Brain microvascular endothelial cell (primary cell): ENCODE data around the gene NKX1-2.

Experiments used
- DNase-seq: peaks from one replicate; pipeline ENCODE4 v3.0.0-alpha.2; 2020
- H3K27ac ChIP-seq: fragments of 250-450 bp; sonication (Bioruptor Pico); 2 replicates; pipeline ENCODE4 v1.5.1; 2020; ENCODE audit warnings: mild to moderate bottlenecking, moderate library complexity
- H3K27me3 ChIP-seq: fragments of 250-450 bp; sonication (Bioruptor Pico); replicated peaks from 2 replicates; pipeline ENCODE4 v1.5.1; 2020; ENCODE audit warnings: mild to moderate bottlenecking
- H3K36me3 ChIP-seq: fragments of 250-450 bp; sonication (Bioruptor Pico); replicated peaks from 2 replicates; pipeline ENCODE4 v1.5.1; 2020; ENCODE audit warnings: mild to moderate bottlenecking
- H3K4me3 ChIP-seq: 2 replicates; pipeline ENCODE4 v1.5.1; 2011; ENCODE audit warnings: low read depth, mild to moderate bottlenecking, control low read depth, low read length, moderate library complexity
- in situ Hi-C: cut with HindIII; loops from 2 replicates; pipeline ENCODE4 v1.10.0; 2017; ENCODE audit warnings: low sequenced_read_pairs, low pct_ligation_motif_present
- TF ChIP-seq, protein P1 (sequence below): IDR thresholded peaks from 2 replicates; pipeline ENCODE4 v1.5.1; 2011; ENCODE audit warnings: low read depth, mild to moderate bottlenecking, moderate library complexity, low read length, control low read depth, inconsistent platforms; ENCODE audit errors: missing control alignments

NKX1-2 gene

DNA sequence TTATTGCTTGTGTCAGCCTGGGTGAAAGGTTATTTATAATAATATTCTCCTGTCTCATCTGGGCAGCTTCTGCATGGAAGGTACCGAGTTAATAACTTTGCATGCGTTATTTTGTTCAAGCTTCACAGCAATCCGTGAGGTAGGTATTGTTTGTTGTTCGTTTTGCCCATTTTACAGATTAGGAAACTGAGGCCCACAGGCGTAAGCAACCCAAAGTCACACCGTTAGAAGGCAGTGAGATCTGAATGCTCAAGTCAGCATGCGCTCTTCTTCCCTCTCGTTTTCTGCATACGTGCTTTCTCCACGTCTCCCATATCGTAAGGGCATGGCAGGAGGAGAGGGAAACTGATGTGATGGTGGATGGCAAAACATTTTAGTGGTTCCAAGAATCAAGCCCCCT, 45.9 kb upstream of the NKX1-2 start:
- TF ChIP-seq, protein P1, sequence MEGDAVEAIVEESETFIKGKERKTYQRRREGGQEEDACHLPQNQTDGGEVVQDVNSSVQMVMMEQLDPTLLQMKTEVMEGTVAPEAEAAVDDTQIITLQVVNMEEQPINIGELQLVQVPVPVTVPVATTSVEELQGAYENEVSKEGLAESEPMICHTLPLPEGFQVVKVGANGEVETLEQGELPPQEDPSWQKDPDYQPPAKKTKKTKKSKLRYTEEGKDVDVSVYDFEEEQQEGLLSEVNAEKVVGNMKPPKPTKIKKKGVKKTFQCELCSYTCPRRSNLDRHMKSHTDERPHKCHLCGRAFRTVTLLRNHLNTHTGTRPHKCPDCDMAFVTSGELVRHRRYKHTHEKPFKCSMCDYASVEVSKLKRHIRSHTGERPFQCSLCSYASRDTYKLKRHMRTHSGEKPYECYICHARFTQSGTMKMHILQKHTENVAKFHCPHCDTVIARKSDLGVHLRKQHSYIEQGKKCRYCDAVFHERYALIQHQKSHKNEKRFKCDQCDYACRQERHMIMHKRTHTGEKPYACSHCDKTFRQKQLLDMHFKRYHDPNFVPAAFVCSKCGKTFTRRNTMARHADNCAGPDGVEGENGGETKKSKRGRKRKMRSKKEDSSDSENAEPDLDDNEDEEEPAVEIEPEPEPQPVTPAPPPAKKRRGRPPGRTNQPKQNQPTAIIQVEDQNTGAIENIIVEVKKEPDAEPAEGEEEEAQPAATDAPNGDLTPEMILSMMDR, result no peak
- no peaks in the 10 kb centered on the region for H3K36me3 ChIP-seq
- DNase-seq, result no peak
- H3K27me3 ChIP-seq, result no peaks in the 10 kb centered on the region
- H3K27ac ChIP-seq, result no peak overlapping the region
- in situ Hi-C loops, result no loop called here
- H3K4me3 ChIP-seq, result no peak overlapping the region

DNA sequence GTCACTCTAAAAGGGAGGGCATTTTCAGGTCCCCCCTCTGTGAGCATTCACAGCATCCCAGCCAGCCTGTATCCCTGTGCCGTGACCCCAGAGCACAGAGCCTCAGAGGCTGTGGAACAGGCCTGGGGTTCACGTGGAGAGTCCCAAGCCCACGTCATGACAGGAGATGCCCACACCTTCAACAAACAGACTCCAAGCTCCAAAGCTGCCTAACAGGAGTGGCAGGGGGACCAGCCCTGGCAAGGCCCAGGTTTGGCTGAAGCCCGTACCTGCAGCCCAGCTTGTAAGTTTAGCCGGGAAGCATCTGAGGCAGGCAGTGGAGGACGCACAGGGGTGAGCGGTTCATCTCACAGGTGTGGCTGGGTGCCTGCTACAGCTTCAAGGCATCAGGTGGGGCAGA, 45.3 kb upstream of the NKX1-2 start:
- DNase-seq, result no peak
- H3K27me3 ChIP-seq, result no peaks in the 10 kb centered on the region
- H3K4me3 ChIP-seq, result no peak overlapping the region
- in situ Hi-C loops, result no loop called here
- TF ChIP-seq, protein P1, result no peak
- H3K27ac ChIP-seq, result no peak overlapping the region
- no peaks in the 10 kb centered on the region for H3K36me3 ChIP-seq

DNA sequence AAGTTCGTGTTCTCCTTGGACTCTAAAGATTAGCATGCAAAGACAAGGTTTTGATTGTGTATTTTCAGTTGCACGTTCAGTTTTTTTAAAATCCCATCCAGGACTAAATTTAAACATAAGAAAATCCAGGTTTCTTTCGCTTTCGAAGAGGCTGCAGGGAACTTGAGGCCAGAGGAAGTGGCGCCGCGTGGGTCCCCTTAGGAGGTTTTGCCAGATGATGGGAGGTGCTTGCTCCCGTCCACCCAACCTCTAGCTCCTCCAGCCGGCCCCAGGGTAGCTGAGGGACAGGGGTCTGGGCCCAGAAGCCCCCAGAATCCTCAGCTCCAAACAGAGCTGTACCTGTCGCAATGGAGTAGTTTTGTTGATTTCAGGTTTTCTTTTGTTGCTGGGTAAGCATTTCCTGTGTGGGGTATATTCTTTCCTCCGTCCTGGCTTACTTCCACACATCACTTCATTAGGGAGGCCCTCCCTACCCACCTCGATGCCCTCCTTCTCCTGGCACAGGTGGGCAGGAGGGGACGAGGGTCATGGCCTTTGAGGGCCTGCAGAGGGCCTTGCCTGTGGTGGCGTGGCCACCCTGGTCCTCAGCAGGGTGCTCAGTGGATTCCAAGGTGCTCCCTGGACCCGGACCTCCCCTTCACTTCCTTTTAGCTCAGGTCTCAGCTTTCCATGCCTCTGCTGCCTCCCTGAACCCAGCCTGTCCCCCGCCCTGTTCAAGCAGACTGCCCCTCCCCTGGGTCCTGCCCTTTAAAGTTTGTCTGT, 44.4 kb upstream of the NKX1-2 start:
- Histone ChIP-seq H3K4me3 (no peak overlapping the region), H3K36me3 (no peaks in the 10 kb centered on the region), H3K27ac (no peak overlapping the region), H3K27me3 (no peaks in the 10 kb centered on the region)
- TF ChIP-seq, protein P1, result no peak
- no peak for DNase-seq
- in situ Hi-C loops, result no loop called here

- Histone ChIP-seq H3K27me3 (no peaks in the 10 kb centered on the region), H3K4me3 (no peak overlapping the region), H3K36me3 (no peaks in the 10 kb centered on the region), H3K27ac (no peak overlapping the region)
- in situ Hi-C loops, result no loop called here
- TF ChIP-seq, protein P1, result no peak
- no peak for DNase-seq
Observed at GRCh38 chr10:124493214-124493882, 43.5 kb upstream of the NKX1-2 start.

- TF ChIP-seq, protein P1, result no peak
- no peaks in the 10 kb centered on the region for H3K36me3 ChIP-seq
- H3K27ac ChIP-seq, result no peak overlapping the region
- in situ Hi-C loops, result no loop called here
- no peaks in the 10 kb centered on the region for H3K27me3 ChIP-seq
- H3K4me3 ChIP-seq, result no peak overlapping the region
- no peak for DNase-seq
Observed at GRCh38 chr10:124492266-124492665, 42.4 kb upstream of the NKX1-2 start.
